NCI-H2196 (cell line): Measurements from ENCODE around the gene ANAPC2.

Source experiments
- DNase-seq: peaks from one replicate; lab custom pipeline; 2025; ENCODE audit not compliant: unreplicated experiment; lab: John Stamatoyannopoulos, UW

ANAPC2 gene

GRCh38 chr9:137176302-137177182, 11.8 kb downstream of the ANAPC2 start:
- peak; percentile 62 for DNase-seq

- DNase-seq: no peak
Observed at GRCh38 chr9:137175345-137175961, 12.9 kb downstream of the ANAPC2 start.

GRCh38 chr9:137174722-137175293, 13.6 kb downstream of the ANAPC2 start:
- DNase-seq: no peak

GRCh38 chr9:137173796-137174664, 14.3 kb downstream of the ANAPC2 start:
- no peak for DNase-seq

GRCh38 chr9:137172901-137173795, 15.2 kb downstream of the ANAPC2 start:
- peak; percentile 67 for DNase-seq

- no peak for DNase-seq
Observed at GRCh38 chr9:137171149-137171900, 17.0 kb downstream of the ANAPC2 start.

- DNase-seq: no peak
Observed at GRCh38 chr9:137170486-137171148, 17.7 kb downstream of the ANAPC2 start.

- DNase-seq: no peak
Observed at GRCh38 chr9:137169896-137170358, 18.4 kb downstream of the ANAPC2 start, which contains the start of gene LRRC26. Gene LRRC26 (minus strand): TSS chr9:137170051. CDS start chr9:137169943, 108 bp downstream.

GRCh38 chr9:137168904-137169856, 19.2 kb downstream of the ANAPC2 start:
- DNase-seq: peak; percentile 95

GRCh38 chr9:137168573-137168903, 19.8 kb downstream of the ANAPC2 start:
- DNase-seq: peak; percentile 35

- DNase-seq: peak; percentile 49
Observed at GRCh38 chr9:137167747-137168572, 20.4 kb downstream of the ANAPC2 start.

GRCh38 chr9:137167277-137167746, 21.0 kb downstream of the ANAPC2 start:
- no peak for DNase-seq

- DNase-seq: no peak
Observed at GRCh38 chr9:137166380-137167229, 21.8 kb downstream of the ANAPC2 start.

- DNase-seq: no peak
Observed at GRCh38 chr9:137165250-137165836, 23.0 kb downstream of the ANAPC2 start.
